C4-2B (cell line): ENCODE measurements around the gene WWOX.

Experiments used
- CTCF ChIP-seq: fragments of 450-650 bp; conservative IDR thresholded peaks from 2 replicates; pipeline ENCODE4 v1.5.1; 2017; ENCODE audit warnings: mild to moderate bottlenecking
- ZFX ChIP-seq: fragments of 450-650 bp; IDR thresholded peaks from 2 replicates; pipeline ENCODE4 v1.6.1; 2017

GRCh38 chr16:78535098-78535497 lies 435.6 kb downstream of the WWOX start:
- no peak for TF ChIP-seq CTCF
- no peak for TF ChIP-seq ZFX
